Suprapubic skin (tissue), 4 donors: ENCODE measurements around the gene ZBTB17. TPM values are rescaled to one million over a fixed set of nuclear protein-coding genes. Genes with fewer than 3 reads are reported as not detected.

ENCODE experiments used
- DNase-seq, 2 donors: peaks; one replicate each; pipeline ENCODE4 v3.0.0-alpha.2; 2019; ENCODE audit warnings: low spot score in 2 of 2
- H3K27ac ChIP-seq: fragments of 200-600 bp; sonication (generic); one replicate; pipeline ENCODE4 v1.5.1; 2019
- H3K27me3 ChIP-seq: fragments of 200-600 bp; sonication (generic); one replicate; pipeline ENCODE4 v1.5.1; 2019
- H3K36me3 ChIP-seq: fragments of 200-600 bp; sonication (generic); one replicate; pipeline ENCODE4 v1.5.1; 2019
- H3K4me1 ChIP-seq: fragments of 200-600 bp; sonication (generic); one replicate; pipeline ENCODE4 v1.5.1; 2019
- H3K4me3 ChIP-seq: fragments of 200-600 bp; sonication (generic); one replicate; pipeline ENCODE4 v1.5.1; 2019; ENCODE audit warnings: mild to moderate bottlenecking
- H3K9me3 ChIP-seq: fragments of 200-600 bp; sonication (generic); one replicate; pipeline ENCODE4 v1.5.1; 2019
- EP300 ChIP-seq: sonication (generic); formaldehyde crosslinking; IDR thresholded peaks from one replicate; pipeline ENCODE4 v1.6.1; 2017; ENCODE audit warnings: antibody characterized with exemption
- POLR2A ChIP-seq, 2 donors: fragments of 450-650 bp; IDR thresholded peaks; one replicate each; pipeline ENCODE4 v1.6.1; 2017; ENCODE audit warnings: antibody characterized with exemption in 2 of 2, mild to moderate bottlenecking in 2 of 2, moderate library complexity in 2 of 2
- POLR2AphosphoS5 ChIP-seq, 3 donors: sonication (generic); formaldehyde crosslinking; IDR thresholded peaks; one replicate each; pipeline ENCODE4 v1.6.1; 2017; ENCODE audit warnings: antibody characterized with exemption in 3 of 3
- WGBS: methylation state at CpG from one replicate; pipeline ENCODE4 v1.1.5; 2018; 5-methylcytosine and 5-hydroxymethylcytosine counted together
- total RNA-seq, 4 donors: library from RNA; depleted of rRNA; stranded (reverse); fragments of >200 nt; gene quantifications; one replicate each; pipeline ENCODE4 v1.1.0, GENCODE V29; 2016
- TF ChIP-seq, protein P1 (sequence below), 2 donors: fragments of 200-600 bp in 1 of 2; fragments of 450-650 bp in 1 of 2; sonication (generic) in 1 of 2; IDR thresholded peaks; one replicate each; pipeline ENCODE4 v1.5.1; 2016 to 2019; ENCODE audit warnings: antibody characterized with exemption in 2 of 2, mild to moderate bottlenecking in 1 of 2, moderate library complexity in 1 of 2

ZBTB17 gene
- total RNA-seq, 4 donors from 2014 or later = 27.2 to 44.4 (median 34.1) TPM

DNA sequence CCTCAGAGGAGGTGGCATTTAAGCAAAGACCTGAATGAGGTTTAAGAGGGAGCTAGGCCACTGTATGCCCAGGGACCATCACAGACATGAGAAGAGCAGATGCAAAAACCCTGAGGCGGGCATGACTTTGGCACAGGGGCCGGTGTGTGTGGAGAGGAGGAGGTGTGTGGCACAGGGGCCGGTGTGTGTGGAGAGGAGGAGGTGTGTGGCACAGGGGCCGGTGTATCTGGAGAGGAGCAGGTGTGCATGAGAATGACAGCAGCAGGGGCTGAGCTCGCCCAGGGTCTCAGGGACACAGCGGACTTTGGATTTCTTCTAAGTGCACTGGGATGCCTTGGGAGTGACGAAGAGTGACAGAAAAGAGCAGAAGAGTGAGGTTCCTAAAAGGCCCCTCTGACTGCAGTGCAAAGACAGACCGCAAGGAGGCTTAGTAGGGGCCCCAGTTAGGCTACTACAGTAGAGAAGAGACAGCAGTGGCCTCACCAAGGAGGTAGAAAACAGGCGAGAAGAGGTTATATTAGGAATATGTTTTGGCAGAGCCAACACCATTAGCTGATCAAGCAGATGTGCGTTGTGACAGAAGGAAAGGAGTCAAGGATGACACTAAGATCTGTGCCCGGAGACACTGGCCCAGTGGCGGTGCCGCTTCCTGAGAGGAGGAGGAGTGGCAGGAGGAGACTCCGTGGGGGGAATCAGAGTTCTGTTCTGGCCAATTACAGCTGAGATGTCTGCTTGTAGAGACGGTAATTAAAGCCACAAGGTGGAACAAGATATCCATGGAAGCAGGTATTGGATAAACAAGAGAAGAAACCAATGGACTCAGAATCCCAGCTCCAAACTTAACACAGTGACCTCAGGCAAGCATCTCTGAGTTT lies 18.4 kb downstream of the ZBTB17 start:
- no peak overlapping the region for H3K27ac ChIP-seq
- peaks cover 36% of the 10 kb centered on the region for H3K4me1 ChIP-seq
- no peak overlapping the region for H3K4me3 ChIP-seq
- TF ChIP-seq, protein P1, sequence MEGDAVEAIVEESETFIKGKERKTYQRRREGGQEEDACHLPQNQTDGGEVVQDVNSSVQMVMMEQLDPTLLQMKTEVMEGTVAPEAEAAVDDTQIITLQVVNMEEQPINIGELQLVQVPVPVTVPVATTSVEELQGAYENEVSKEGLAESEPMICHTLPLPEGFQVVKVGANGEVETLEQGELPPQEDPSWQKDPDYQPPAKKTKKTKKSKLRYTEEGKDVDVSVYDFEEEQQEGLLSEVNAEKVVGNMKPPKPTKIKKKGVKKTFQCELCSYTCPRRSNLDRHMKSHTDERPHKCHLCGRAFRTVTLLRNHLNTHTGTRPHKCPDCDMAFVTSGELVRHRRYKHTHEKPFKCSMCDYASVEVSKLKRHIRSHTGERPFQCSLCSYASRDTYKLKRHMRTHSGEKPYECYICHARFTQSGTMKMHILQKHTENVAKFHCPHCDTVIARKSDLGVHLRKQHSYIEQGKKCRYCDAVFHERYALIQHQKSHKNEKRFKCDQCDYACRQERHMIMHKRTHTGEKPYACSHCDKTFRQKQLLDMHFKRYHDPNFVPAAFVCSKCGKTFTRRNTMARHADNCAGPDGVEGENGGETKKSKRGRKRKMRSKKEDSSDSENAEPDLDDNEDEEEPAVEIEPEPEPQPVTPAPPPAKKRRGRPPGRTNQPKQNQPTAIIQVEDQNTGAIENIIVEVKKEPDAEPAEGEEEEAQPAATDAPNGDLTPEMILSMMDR (IDR thresholded peaks at IDR 0.05) = no peak
- TF ChIP-seq EP300 (no peak), POLR2A (IDR thresholded peaks at IDR 0.05) (no peak), POLR2AphosphoS5 (IDR thresholded peaks at IDR 0.05) (no peak)
- WGBS = 83% methylated on average over 15 of the region's 15 CpGs
- H3K27me3 ChIP-seq = no peaks in the 10 kb centered on the region
- peaks cover 8% of the 10 kb centered on the region for H3K36me3 ChIP-seq
- DNase-seq = peak in 1 of 2 donors; percentile 49
- no peaks in the 10 kb centered on the region for H3K9me3 ChIP-seq

DNA sequence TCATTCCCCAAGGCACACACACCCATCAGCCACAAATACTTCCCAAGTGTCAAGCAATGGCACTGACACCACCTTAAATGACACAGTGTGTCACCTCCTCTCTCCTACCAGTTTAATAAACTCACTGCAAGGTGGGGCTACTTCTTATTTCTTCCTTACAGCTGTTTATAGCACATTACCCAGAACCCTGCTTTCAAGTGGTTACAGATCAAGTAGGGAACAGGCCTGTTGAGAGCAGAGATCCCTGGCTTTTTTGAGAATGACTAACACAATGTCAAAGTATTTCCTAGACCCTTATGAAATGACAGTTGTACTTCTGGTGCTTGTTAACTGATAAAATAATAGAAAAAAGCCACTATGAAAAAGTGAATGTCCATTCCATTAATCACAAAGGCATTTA lies 19.8 kb downstream of the ZBTB17 start:
- DNase-seq = no peak
- Histone ChIP-seq H3K36me3 (peaks cover 3% of the 10 kb centered on the region), H3K4me3 (no peak overlapping the region), H3K27ac (no peak overlapping the region), H3K9me3 (no peaks in the 10 kb centered on the region), H3K4me1 (peaks cover 49% of the 10 kb centered on the region), H3K27me3 (no peaks in the 10 kb centered on the region)
- no peak for TF ChIP-seq EP300
- no peak for TF ChIP-seq POLR2A (IDR thresholded peaks at IDR 0.05)
- TF ChIP-seq POLR2AphosphoS5 (IDR thresholded peaks at IDR 0.05) = no peak
- TF ChIP-seq, protein P1 (IDR thresholded peaks at IDR 0.05) = no peak

DNA sequence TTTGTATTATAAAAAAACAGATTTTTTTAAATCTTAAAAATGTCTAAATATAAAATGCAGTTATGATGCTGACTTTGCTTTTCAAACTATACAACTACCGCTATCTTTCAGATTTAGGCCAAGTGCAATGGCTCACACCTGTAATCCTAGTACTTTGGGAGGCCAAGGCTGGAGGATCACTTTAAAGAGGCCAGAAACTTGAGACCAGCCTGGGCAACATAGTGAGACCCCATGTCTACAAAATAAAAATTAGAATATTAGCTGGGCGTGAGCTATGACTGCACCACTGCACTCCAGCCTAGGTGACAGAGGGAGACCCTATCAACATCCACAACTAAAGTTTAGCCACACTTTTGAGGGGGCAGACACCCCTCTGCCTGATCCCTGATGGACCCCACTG lies 20.3 kb downstream of the ZBTB17 start:
- TF ChIP-seq POLR2A (IDR thresholded peaks at IDR 0.05) (no peak), POLR2AphosphoS5 (IDR thresholded peaks at IDR 0.05) (no peak), EP300 (no peak)
- TF ChIP-seq, protein P1 (IDR thresholded peaks at IDR 0.05) = no peak
- H3K36me3 ChIP-seq = peaks cover 3% of the 10 kb centered on the region
- H3K27me3 ChIP-seq = no peaks in the 10 kb centered on the region
- no peak for DNase-seq
- H3K27ac ChIP-seq = no peak overlapping the region
- 98% methylated on average over 2 of the region's 2 CpGs for WGBS
- H3K4me1 ChIP-seq = peaks cover 55% of the 10 kb centered on the region
- no peak overlapping the region for H3K4me3 ChIP-seq
- H3K9me3 ChIP-seq = no peaks in the 10 kb centered on the region

DNA sequence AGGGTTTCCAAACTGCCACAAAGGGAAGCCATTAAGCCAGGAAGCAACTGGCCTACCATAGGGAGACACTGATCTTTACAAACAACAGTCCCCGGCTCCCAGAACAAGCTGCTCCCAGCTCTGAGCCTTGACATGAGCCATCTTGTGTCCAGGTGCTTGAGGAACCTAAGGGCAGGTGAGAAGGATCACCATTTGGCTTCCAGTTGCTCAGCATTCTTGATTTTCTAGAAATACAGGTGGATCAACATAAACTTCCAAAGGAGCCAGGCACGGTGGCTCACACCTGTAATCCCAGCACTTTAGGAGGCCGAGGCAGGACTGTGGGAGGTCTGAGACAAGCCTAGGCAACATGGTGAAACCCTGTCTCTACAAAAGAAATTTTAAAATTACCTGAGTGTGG lies 21.6 kb downstream of the ZBTB17 start:
- TF ChIP-seq, protein P1 (IDR thresholded peaks at IDR 0.05) = no peak
- TF ChIP-seq POLR2AphosphoS5 (IDR thresholded peaks at IDR 0.05) (no peak), POLR2A (IDR thresholded peaks at IDR 0.05) (no peak), EP300 (no peak)
- peaks cover 68% of the 10 kb centered on the region for H3K4me1 ChIP-seq
- no peak overlapping the region for H3K4me3 ChIP-seq
- no peak for DNase-seq
- H3K9me3 ChIP-seq = no peaks in the 10 kb centered on the region
- 78% methylated on average over 3 of the region's 3 CpGs for WGBS
- peaks cover 3% of the 10 kb centered on the region for H3K36me3 ChIP-seq
- H3K27me3 ChIP-seq = no peaks in the 10 kb centered on the region
- peak overlapping the region; percentile 78 for H3K27ac ChIP-seq

DNA sequence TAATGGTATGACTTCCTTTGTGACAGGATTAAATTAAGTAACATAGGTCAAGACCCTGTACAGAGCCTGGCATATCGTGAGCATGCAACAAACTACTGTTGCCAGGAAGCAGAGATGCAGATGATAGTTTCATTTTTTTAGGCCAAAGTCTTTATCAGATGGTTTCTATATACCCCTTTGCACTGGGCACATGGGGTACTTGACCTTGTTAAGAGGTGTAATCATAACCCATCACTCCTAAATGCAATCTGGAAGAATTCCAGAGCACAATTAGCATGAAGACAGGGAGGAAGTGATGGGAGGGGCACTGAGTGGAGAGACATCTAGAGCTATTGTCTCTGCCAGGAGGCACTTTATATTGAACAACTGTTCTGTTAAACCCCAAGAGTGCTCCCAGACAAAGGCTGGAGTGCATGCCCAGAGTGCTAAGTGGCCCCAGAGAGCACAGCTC lies 22.1 kb downstream of the ZBTB17 start:
- 0% methylated on average over 1 of the region's 1 CpG for WGBS
- no peaks in the 10 kb centered on the region for H3K9me3 ChIP-seq
- no peaks in the 10 kb centered on the region for H3K27me3 ChIP-seq
- TF ChIP-seq POLR2A (IDR thresholded peaks at IDR 0.05) = no peak
- TF ChIP-seq, protein P1 (IDR thresholded peaks at IDR 0.05) = no peak
- TF ChIP-seq POLR2AphosphoS5 (IDR thresholded peaks at IDR 0.05) = no peak
- no peak for TF ChIP-seq EP300
- peaks cover 72% of the 10 kb centered on the region for H3K4me1 ChIP-seq
- H3K27ac ChIP-seq = peak overlapping the region; percentile 78
- peaks cover 3% of the 10 kb centered on the region for H3K36me3 ChIP-seq
- no peak for DNase-seq
- no peak overlapping the region for H3K4me3 ChIP-seq
